Left lung (tissue), 10 donors: ENCODE results near the gene SLC9A9. TPM values are rescaled to one million over a fixed set of nuclear protein-coding genes. Genes with fewer than 3 reads are reported as not detected.

Experiments used
- ATAC-seq: fragments of 200-7000 bp; cut with Tn5 transposase; one replicate; pipeline ENCODE4 v1.9.1; 2020; ENCODE audit warnings: moderate library complexity
- DNase-seq, 4 donors: peaks; one replicate each; pipeline ENCODE4 v3.0.0-alpha.2; 2013 to 2020
- H3K27ac ChIP-seq, 2 donors: fragments of 200-600 bp; sonication (generic) in 1 of 2; one replicate each; pipeline versions ENCODE4 v1.5.0 to v1.8.0; 2020 to 2021
- H3K27me3 ChIP-seq, 2 donors: fragments of 200-600 bp; sonication (generic) in 1 of 2; one replicate each; pipeline versions ENCODE4 v1.5.0 to v1.8.0; 2020 to 2021
- H3K36me3 ChIP-seq, 2 donors: fragments of 200-600 bp; sonication (generic) in 1 of 2; one replicate each; pipeline versions ENCODE4 v1.5.0 to v1.8.0; 2020 to 2021
- H3K4me1 ChIP-seq, 2 donors: fragments of 200-600 bp; one replicate each; pipeline ENCODE4 v1.8.0; 2021
- H3K4me3 ChIP-seq, 2 donors: fragments of 200-600 bp; sonication (generic) in 1 of 2; one replicate each; pipeline versions ENCODE4 v1.5.0 to v1.8.0; 2020 to 2021; ENCODE audit warnings: mild to moderate bottlenecking in 1 of 2
- H3K9me3 ChIP-seq, 2 donors: fragments of 200-600 bp; sonication (generic) in 1 of 2; one replicate each; pipeline versions ENCODE4 v1.5.0 to v1.8.0; 2020 to 2021
- CTCF ChIP-seq, 2 donors: fragments of 200-600 bp; sonication (generic) in 1 of 2; IDR thresholded peaks; one replicate each; pipeline versions ENCODE4 v1.5.0 to v1.8.0; 2021; ENCODE audit warnings: antibody characterized with exemption in 2 of 2
- intact Hi-C, 2 donors: fragments of 100-400 bp; cut with DNase I; formaldehyde crosslinking; loops; one replicate each; pipeline versions ENCODE4 v1.11.2 to v1.14.2; 2022
- polyA plus RNA-seq, 6 donors: library from polyadenylated mRNA; unstranded; fragments of 120-200 nt; gene quantifications; one replicate each; pipeline ENCODE4 v1.2.1, GENCODE V29; 2013; ENCODE audit not compliant: insufficient read length in 6 of 6
- total RNA-seq, 2 donors: library from RNA; stranded (reverse); fragmentation: NEBNext Ultra II Directional; extraction: Animal tissue kit (Norgen Biotek cat#: 25700); gene quantifications; one replicate each; pipeline ENCODE4 v1.2.1, GENCODE V29; 2021
- donor health status: DM: no; HTN: yes; CAD: no.
- donor health status: DM: no; HTN: no; CAD: no.

The SLC9A9 gene
- total and polyA plus RNA-seq, 8 donors: 13.9 to 19.6 (median 16.8) TPM

- H3K4me1 ChIP-seq: no peaks in the 10 kb centered on the region
These were observed 204.4 kb downstream of the SLC9A9 start for GRCh38 chr3:143643905-143644304.

GRCh38 chr3:143640774-143641173 is 207.5 kb downstream of the SLC9A9 start:
- intact Hi-C loops: no loop called here
- TF ChIP-seq CTCF (IDR thresholded peaks at IDR 0.05): no peak
- DNase-seq (no peak), ATAC-seq (no peak)
- Histone ChIP-seq H3K27me3 (no peaks in the 10 kb centered on the region), H3K4me1 (no peaks in the 10 kb centered on the region), H3K4me3 (no peak overlapping the region), H3K36me3 (no peaks in the 10 kb centered on the region), H3K9me3 (peaks cover 0 to 21% of the 10 kb centered on the region in 2 donors), H3K27ac (no peak overlapping the region)

More at GRCh38 chr3:143643905-143644304, 204.4 kb downstream of the SLC9A9 start:
- DNase-seq: no peak
- no peak overlapping the region for H3K4me3 ChIP-seq
- no peak for TF ChIP-seq CTCF (IDR thresholded peaks at IDR 0.05)
- peak; percentile 18 for ATAC-seq
- no peak overlapping the region for H3K27ac ChIP-seq
- H3K9me3 ChIP-seq: no peaks in the 10 kb centered on the region
- H3K27me3 ChIP-seq: no peaks in the 10 kb centered on the region
- no peaks in the 10 kb centered on the region for H3K36me3 ChIP-seq
- intact Hi-C loops: no loop called here

- no peaks in the 10 kb centered on the region for H3K36me3 ChIP-seq
These were observed 211.1 kb downstream of the SLC9A9 start for GRCh38 chr3:143637133-143637532.

GRCh38 chr3:143634991-143635390 is 213.3 kb downstream of the SLC9A9 start:
- no peak for TF ChIP-seq CTCF (IDR thresholded peaks at IDR 0.05)
- Histone ChIP-seq H3K4me3 (no peak overlapping the region), H3K4me1 (no peaks in the 10 kb centered on the region), H3K36me3 (no peaks in the 10 kb centered on the region), H3K9me3 (peaks cover 0 to 21% of the 10 kb centered on the region in 2 donors), H3K27me3 (no peaks in the 10 kb centered on the region), H3K27ac (no peak overlapping the region)
- intact Hi-C loops: no loop called here
- peak in 1 of 4 donors; percentile 47 for DNase-seq
- peak; percentile 60 for ATAC-seq

More at GRCh38 chr3:143637133-143637532, 211.1 kb downstream of the SLC9A9 start:
- DNase-seq (no peak), ATAC-seq (no peak)
- Histone ChIP-seq H3K9me3 (peaks cover 0 to 21% of the 10 kb centered on the region in 2 donors), H3K4me1 (no peaks in the 10 kb centered on the region), H3K27ac (no peak overlapping the region), H3K27me3 (no peaks in the 10 kb centered on the region), H3K4me3 (no peak overlapping the region)
- TF ChIP-seq CTCF (IDR thresholded peaks at IDR 0.05): no peak
- intact Hi-C loops: no loop called here

- no peaks in the 10 kb centered on the region for H3K4me1 ChIP-seq
- H3K36me3 ChIP-seq: no peaks in the 10 kb centered on the region
- intact Hi-C loops: no loop called here
- DNase-seq: no peak
- no peak overlapping the region for H3K27ac ChIP-seq
- H3K4me3 ChIP-seq: no peak overlapping the region
- no peak for ATAC-seq
- H3K9me3 ChIP-seq: peaks cover 0 to 21% of the 10 kb centered on the region in 2 donors
- TF ChIP-seq CTCF (IDR thresholded peaks at IDR 0.05): no peak
- H3K27me3 ChIP-seq: no peaks in the 10 kb centered on the region
These were observed 213.8 kb downstream of the SLC9A9 start for GRCh38 chr3:143634427-143634826.
